H1 (cell line): ENCODE measurements around the gene ZBTB2.

Source experiments
- ATF2 ChIP-seq: IDR thresholded peaks from 2 replicates; pipeline ENCODE4 v1.6.1; 2012; ENCODE audit warnings: low read length, inconsistent platforms
- CTCF ChIP-seq, 3 experiments: IDR thresholded peaks; 1 replicate in 2 of 3; 2 replicates in 1 of 3; pipeline versions ENCODE4 v1.5.1 to v1.6.1; 2011; ENCODE audit warnings: low read length in 3 of 3, mild to moderate bottlenecking in 3 of 3, inconsistent platforms in 2 of 3, low read depth in 1 of 3, moderate library complexity in 1 of 3; ENCODE audit not compliant: insufficient read depth in 1 of 3; ENCODE audit errors: control extremely low read depth in 1 of 3
- GABPA ChIP-seq: IDR thresholded peaks from 2 replicates; pipeline ENCODE4 v1.6.1; 2011; ENCODE audit warnings: mild to moderate bottlenecking, low read length, moderate library complexity, borderline replicate concordance; ENCODE audit not compliant: insufficient read depth
- POLR2A ChIP-seq, 2 experiments: IDR thresholded peaks; 1 replicate in 1 of 2; 2 replicates in 1 of 2; pipeline ENCODE4 v1.6.1; 2011; ENCODE audit warnings: low read depth in 2 of 2, low read length in 2 of 2, mild to moderate bottlenecking in 2 of 2; ENCODE audit errors: control extremely low read depth in 1 of 2
- POLR2AphosphoS5 ChIP-seq: IDR thresholded peaks from 2 replicates; pipeline ENCODE4 v1.6.1; 2011; ENCODE audit warnings: low read depth, low read length
- RNF2 ChIP-seq: fragments of 200-900, 300-1000 bp; sonication (generic); IDR thresholded peaks from 2 replicates; pipeline ENCODE4 v1.7.1; 2016; ENCODE audit warnings: borderline replicate concordance, low read depth, mild to moderate bottlenecking, antibody characterized with exemption, low read length; ENCODE audit not compliant: poor library complexity, severe bottlenecking; ENCODE audit errors: missing control alignments
- SP1 ChIP-seq: IDR thresholded peaks from 2 replicates; pipeline ENCODE4 v1.6.1; 2011; ENCODE audit warnings: low read depth, low read length
- USF2 ChIP-seq: IDR thresholded peaks from 2 replicates; pipeline ENCODE4 v1.6.1; 2011; ENCODE audit warnings: low read length, improper control_type of control experiment

GRCh38 chr6:151379933-151380847 is 11.2 kb downstream of the ZBTB2 start:
- TF ChIP-seq POLR2A (IDR thresholded peaks at IDR 0.05; ENCODE audit: control extremely low read depth in 1 of 2, low read depth in 2 of 2, low read length in 2 of 2) (no peak), CTCF (IDR thresholded peaks at IDR 0.05; ENCODE audit: control extremely low read depth in 1 of 3, insufficient read depth in 1 of 3, low read depth in 1 of 3, low read length in 3 of 3) (no peak), RNF2 (no peak), USF2 (no peak), SP1 (no peak), POLR2AphosphoS5 (no peak), GABPA (no peak), ATF2 (no peak)
